ENCODE results near the gene FAR2. TPM values are rescaled to one million over a fixed set of nuclear protein-coding genes. Genes with fewer than 3 reads are reported as not detected.

The FAR2 gene
- total RNA-seq, 1 experiment from 2014 or later = 10.7 TPM

DNA sequence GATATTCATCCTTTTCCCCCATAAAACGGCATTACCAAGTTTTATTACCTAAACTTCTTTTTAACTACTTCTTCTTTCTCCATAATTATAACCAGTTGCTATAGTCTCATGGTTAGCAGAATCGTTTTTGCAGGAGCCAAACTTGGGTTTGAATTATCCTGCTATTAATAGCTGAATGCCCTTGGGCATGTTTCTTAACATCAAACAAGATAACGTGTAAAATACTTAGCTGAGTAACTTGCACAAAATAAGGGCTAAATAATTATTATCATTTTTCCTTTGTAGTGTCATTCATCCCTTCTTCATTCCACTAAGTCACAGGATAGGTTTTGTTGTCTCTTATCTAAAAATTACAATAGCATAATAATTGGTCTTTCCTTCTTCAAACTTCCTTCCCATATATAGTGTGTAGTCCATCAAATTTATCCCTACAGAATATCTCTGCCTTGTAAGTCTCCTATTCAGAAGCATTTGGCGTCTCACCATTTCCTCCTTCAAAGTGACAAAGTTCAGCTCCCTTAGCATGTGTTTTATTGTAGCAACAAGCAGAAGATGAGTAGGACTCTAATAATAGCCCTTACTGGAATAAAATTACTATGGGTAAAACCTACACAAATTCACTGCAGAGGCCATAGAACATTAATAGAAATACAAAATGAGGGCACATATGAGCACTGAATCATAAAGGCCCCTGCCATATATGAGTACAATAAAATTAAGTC lies 63.8 kb downstream of the FAR2 start:
- ChIA-PET CTCF (no interaction called here), POLR2A (ENCODE audit: low non-redundant PET) (no interaction called here)
- intact Hi-C loops (cut with micrococcal nuclease; ENCODE audit: unreplicated experiment) = no loop called here
- TF ChIP-seq, protein P1, sequence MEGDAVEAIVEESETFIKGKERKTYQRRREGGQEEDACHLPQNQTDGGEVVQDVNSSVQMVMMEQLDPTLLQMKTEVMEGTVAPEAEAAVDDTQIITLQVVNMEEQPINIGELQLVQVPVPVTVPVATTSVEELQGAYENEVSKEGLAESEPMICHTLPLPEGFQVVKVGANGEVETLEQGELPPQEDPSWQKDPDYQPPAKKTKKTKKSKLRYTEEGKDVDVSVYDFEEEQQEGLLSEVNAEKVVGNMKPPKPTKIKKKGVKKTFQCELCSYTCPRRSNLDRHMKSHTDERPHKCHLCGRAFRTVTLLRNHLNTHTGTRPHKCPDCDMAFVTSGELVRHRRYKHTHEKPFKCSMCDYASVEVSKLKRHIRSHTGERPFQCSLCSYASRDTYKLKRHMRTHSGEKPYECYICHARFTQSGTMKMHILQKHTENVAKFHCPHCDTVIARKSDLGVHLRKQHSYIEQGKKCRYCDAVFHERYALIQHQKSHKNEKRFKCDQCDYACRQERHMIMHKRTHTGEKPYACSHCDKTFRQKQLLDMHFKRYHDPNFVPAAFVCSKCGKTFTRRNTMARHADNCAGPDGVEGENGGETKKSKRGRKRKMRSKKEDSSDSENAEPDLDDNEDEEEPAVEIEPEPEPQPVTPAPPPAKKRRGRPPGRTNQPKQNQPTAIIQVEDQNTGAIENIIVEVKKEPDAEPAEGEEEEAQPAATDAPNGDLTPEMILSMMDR (conservative IDR thresholded peaks at IDR 0.05; ENCODE audit: low read depth, low read length) = no peak
- no peak for TF ChIP-seq EZH2 (IDR thresholded peaks at IDR 0.05; ENCODE audit: borderline replicate concordance, low read depth, low read length, poor library complexity, severe bottlenecking)
- no peak for DNase-seq (ENCODE audit: low spot score)
- Histone ChIP-seq H3K9me3 (ENCODE audit: low read depth, low read length, poor library complexity, severe bottlenecking) (no peaks in the 10 kb centered on the region), H3K27me3 (replicated peaks; ENCODE audit: insufficient read depth, low read depth, low read length, poor library complexity) (no peaks in the 10 kb centered on the region), H3K36me3 (ENCODE audit: insufficient read depth, low read length, poor library complexity, severe bottlenecking) (no peaks in the 10 kb centered on the region), H3K4me1 (ENCODE audit: insufficient read depth, low read length, poor library complexity, severe bottlenecking) (peaks cover 36% of the 10 kb centered on the region), H3K27ac (ENCODE audit: low read depth, low read length, poor library complexity, severe bottlenecking) (no peak overlapping the region), H3K4me3 (ENCODE audit: low read depth, low read length, poor library complexity, severe bottlenecking) (no peak overlapping the region)
- no TSS peak for BruUV-seq (replicated peaks)

DNA sequence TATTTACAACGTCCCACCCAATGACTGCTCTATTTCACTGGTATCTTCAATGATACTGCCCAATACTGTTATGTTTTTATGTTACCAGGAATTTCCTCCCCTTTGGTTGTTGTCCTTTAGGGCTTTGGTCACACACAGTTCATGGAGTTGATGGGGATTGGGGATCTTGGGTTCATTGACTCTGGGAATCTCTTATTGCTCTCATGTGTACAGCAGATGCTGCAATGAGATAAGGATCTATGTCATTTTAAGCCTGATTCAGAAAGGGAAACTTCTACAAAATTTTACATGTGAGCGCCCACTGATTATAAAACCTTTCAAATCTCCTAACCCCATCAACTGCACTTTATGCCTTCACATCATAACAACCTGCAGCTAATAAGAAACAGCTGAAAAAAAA lies 67.2 kb downstream of the FAR2 start:
- DNase-seq (ENCODE audit: low spot score) = no peak
- H3K4me1 ChIP-seq (ENCODE audit: insufficient read depth, low read length, poor library complexity, severe bottlenecking) = peaks cover 44% of the 10 kb centered on the region
- ChIA-PET POLR2A (ENCODE audit: low non-redundant PET) (no interaction called here), CTCF (no interaction called here)
- no peaks in the 10 kb centered on the region for H3K36me3 ChIP-seq (ENCODE audit: insufficient read depth, low read length, poor library complexity, severe bottlenecking)
- peak overlapping the region; percentile 87 for H3K27ac ChIP-seq (ENCODE audit: low read depth, low read length, poor library complexity, severe bottlenecking)
- intact Hi-C loops (cut with micrococcal nuclease; ENCODE audit: unreplicated experiment) = no loop called here
- TF ChIP-seq EZH2 (IDR thresholded peaks at IDR 0.05; ENCODE audit: borderline replicate concordance, low read depth, low read length, poor library complexity, severe bottlenecking) = no peak
- TF ChIP-seq, protein P1 (conservative IDR thresholded peaks at IDR 0.05; ENCODE audit: low read depth, low read length) = no peak
- H3K27me3 ChIP-seq (replicated peaks; ENCODE audit: insufficient read depth, low read depth, low read length, poor library complexity) = no peaks in the 10 kb centered on the region
- no TSS peak for BruUV-seq (replicated peaks)
- H3K9me3 ChIP-seq (ENCODE audit: low read depth, low read length, poor library complexity, severe bottlenecking) = no peaks in the 10 kb centered on the region
- H3K4me3 ChIP-seq (ENCODE audit: low read depth, low read length, poor library complexity, severe bottlenecking) = no peak overlapping the region

DNA sequence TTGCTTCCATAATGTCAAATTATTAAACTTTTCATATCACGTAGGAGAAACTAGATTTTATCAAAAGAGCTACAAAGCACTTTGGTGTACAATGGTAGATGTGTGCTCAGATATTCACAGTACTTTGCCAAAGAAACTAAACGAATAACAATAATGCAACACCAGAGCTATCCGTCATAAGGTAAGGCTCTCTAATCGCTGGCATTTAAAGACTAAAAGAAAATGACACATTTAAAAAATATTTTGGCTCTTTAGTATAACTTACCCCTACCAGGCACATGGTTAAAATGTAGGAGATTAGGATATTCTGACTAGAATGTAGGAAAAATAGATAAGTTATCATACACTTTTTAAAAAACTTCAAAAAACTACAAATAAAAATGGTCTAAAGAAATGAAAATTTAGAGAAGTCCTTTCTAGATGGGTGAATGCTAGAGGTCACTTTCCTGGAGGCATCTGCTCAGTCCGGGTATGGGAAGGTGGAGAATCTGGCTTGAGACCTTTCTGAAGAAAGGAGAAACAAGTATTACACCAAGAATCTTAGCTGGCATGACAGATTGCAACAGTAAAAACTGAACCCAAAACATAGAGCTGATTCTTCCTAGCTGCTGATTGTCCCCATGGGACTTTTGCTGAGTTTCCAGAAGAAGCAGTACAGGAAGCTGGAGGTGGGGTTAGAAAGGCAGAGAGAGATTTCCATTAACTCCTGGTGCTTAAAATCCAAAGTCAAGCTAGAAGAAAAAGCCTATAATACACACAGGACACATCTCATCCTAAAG lies 67.9 kb downstream of the FAR2 start:
- DNase-seq (ENCODE audit: low spot score) = peak; percentile 94
- POLR2A ChIA-PET (ENCODE audit: low non-redundant PET) = no interaction called here
- no TSS peak for BruUV-seq (replicated peaks)
- no peaks in the 10 kb centered on the region for H3K9me3 ChIP-seq (ENCODE audit: low read depth, low read length, poor library complexity, severe bottlenecking)
- CTCF ChIA-PET = no interaction called here
- TF ChIP-seq EZH2 (IDR thresholded peaks at IDR 0.05; ENCODE audit: borderline replicate concordance, low read depth, low read length, poor library complexity, severe bottlenecking) = no peak
- TF ChIP-seq, protein P1 (conservative IDR thresholded peaks at IDR 0.05; ENCODE audit: low read depth, low read length) = no peak
- H3K36me3 ChIP-seq (ENCODE audit: insufficient read depth, low read length, poor library complexity, severe bottlenecking) = no peaks in the 10 kb centered on the region
- H3K27ac ChIP-seq (ENCODE audit: low read depth, low read length, poor library complexity, severe bottlenecking) = peak overlapping the region; percentile 87
- intact Hi-C loops (cut with micrococcal nuclease; ENCODE audit: unreplicated experiment) = no loop called here
- H3K4me3 ChIP-seq (ENCODE audit: low read depth, low read length, poor library complexity, severe bottlenecking) = peak overlapping the region; percentile 12
- H3K4me1 ChIP-seq (ENCODE audit: insufficient read depth, low read length, poor library complexity, severe bottlenecking) = peaks cover 44% of the 10 kb centered on the region
- no peaks in the 10 kb centered on the region for H3K27me3 ChIP-seq (replicated peaks; ENCODE audit: insufficient read depth, low read depth, low read length, poor library complexity)
